Natural killer cell treated with Interleukin-12 subunit alpha and Interleukin-12 subunit beta and Interleukin-15 and Interleukin-18, amount 100 ng/mL, for 72 hours (primary cell): Measurements from ENCODE around the gene OR2T6. TPM values are rescaled to one million over a fixed set of nuclear protein-coding genes. Genes with fewer than 3 reads are reported as not detected.
"Not testable (repeated sequence)": the region's sequence is repeated elsewhere in the genome, so short reads cannot be mapped to it uniquely, and the experiment has no call there.

Experiments used
- ATAC-seq, 2 donors: fragments of 150-1000 bp; cut with Tn5 transposase in 1 of 2; sonication (Bioruptor Pico), chemical (Tn5 transposase) in 1 of 2; 2 replicates each; pipeline ENCODE4 v1.10.0; 2021
- DNase-seq: peaks from one replicate; pipeline ENCODE4 v3.0.0; 2022; ENCODE audit warnings: low spot score
- H3K27ac Mint-ChIP-seq, 2 donors: 1 replicate in 1 of 2; 2 replicates in 1 of 2; pipeline ENCODE4 v1.8.0; 2022; ENCODE audit warnings: mixed read lengths in 2 of 2, mild to moderate bottlenecking in 1 of 2, moderate library complexity in 1 of 2
- H3K27me3 Mint-ChIP-seq, 2 donors: 1 replicate in 1 of 2; 2 replicates in 1 of 2; pipeline ENCODE4 v1.8.0; 2022; ENCODE audit warnings: mixed read lengths in 2 of 2
- H3K36me3 Mint-ChIP-seq: one replicate; pipeline ENCODE4 v1.8.0; 2022; ENCODE audit warnings: mixed read lengths
- H3K4me1 Mint-ChIP-seq, 2 donors: 1 replicate in 1 of 2; 2 replicates in 1 of 2; pipeline ENCODE4 v1.8.0; 2022; ENCODE audit warnings: low read depth in 2 of 2, mixed read lengths in 2 of 2, mild to moderate bottlenecking in 1 of 2
- H3K4me3 Mint-ChIP-seq: one replicate; pipeline ENCODE4 v1.8.0; 2022; ENCODE audit warnings: mixed read lengths
- H3K9me3 Mint-ChIP-seq: 2 replicates; pipeline ENCODE4 v1.8.0; 2022; ENCODE audit warnings: mixed read lengths
- total RNA-seq, 2 donors: library from RNA; stranded (reverse); gene quantifications; one replicate each; pipeline ENCODE4 v1.2.3, GENCODE V29; 2022

The OR2T6 gene
- total RNA-seq, 2 donors from 2014 or later: not detected

- Mint-ChIP-seq H3K27ac (no peak overlapping the region), H3K9me3 (peaks cover 4% of the 10 kb centered on the region), H3K4me1 (no peaks in the 10 kb centered on the region), H3K27me3 (no peaks in the 10 kb centered on the region), H3K36me3 (no peaks in the 10 kb centered on the region), H3K4me3 (no peak overlapping the region)
- no peak for ATAC-seq
- no peak for DNase-seq
These were observed 31.5 kb downstream of the OR2T6 start for GRCh38 chr1:248406721-248407692.

- DNase-seq: no peak
- Mint-ChIP-seq H3K4me1 (no peaks in the 10 kb centered on the region), H3K27me3 (no peaks in the 10 kb centered on the region), H3K9me3 (no peaks in the 10 kb centered on the region), H3K4me3 (no peak overlapping the region), H3K36me3 (no peaks in the 10 kb centered on the region), H3K27ac (no peak overlapping the region)
- ATAC-seq: no peak
These were observed 40.7 kb downstream of the OR2T6 start for GRCh38 chr1:248416226-248416625.

GRCh38 chr1:248417854-248418253 lies 42.3 kb downstream of the OR2T6 start:
- DNase-seq (no peak), ATAC-seq (no peak)
- Mint-ChIP-seq H3K27me3 (no peaks in the 10 kb centered on the region), H3K4me3 (no peak overlapping the region), H3K9me3 (peaks cover 3% of the 10 kb centered on the region), H3K36me3 (no peaks in the 10 kb centered on the region), H3K27ac (no peak overlapping the region), H3K4me1 (no peaks in the 10 kb centered on the region)

- Mint-ChIP-seq H3K4me1 (no peaks in the 10 kb centered on the region), H3K27ac (no peak overlapping the region), H3K4me3 (no peak overlapping the region), H3K9me3 (peaks cover 3% of the 10 kb centered on the region), H3K36me3 (no peaks in the 10 kb centered on the region), H3K27me3 (no peaks in the 10 kb centered on the region)
- DNase-seq (no peak), ATAC-seq (no peak)
These were observed 45.8 kb downstream of the OR2T6 start for GRCh38 chr1:248421384-248421783.

- not testable (repeated sequence) for H3K4me1 Mint-ChIP-seq, H3K9me3 Mint-ChIP-seq, H3K4me3 Mint-ChIP-seq, DNase-seq, H3K36me3 Mint-ChIP-seq, H3K27ac Mint-ChIP-seq, ATAC-seq
- peaks cover 0 to 11% of the 10 kb centered on the region in 2 donors for H3K27me3 Mint-ChIP-seq
These were observed 52.1 kb downstream of the OR2T6 start for GRCh38 chr1:248427526-248428191.

GRCh38 chr1:248428192-248428533 lies 52.6 kb downstream of the OR2T6 start:
- not testable (repeated sequence) for H3K27ac Mint-ChIP-seq, ATAC-seq, H3K9me3 Mint-ChIP-seq, H3K4me3 Mint-ChIP-seq, DNase-seq, H3K36me3 Mint-ChIP-seq, H3K4me1 Mint-ChIP-seq
- peaks cover 0 to 11% of the 10 kb centered on the region in 2 donors for H3K27me3 Mint-ChIP-seq

GRCh38 chr1:248431683-248432082 lies 56.1 kb downstream of the OR2T6 start:
- not testable (repeated sequence) for H3K36me3 Mint-ChIP-seq, H3K27ac Mint-ChIP-seq, H3K9me3 Mint-ChIP-seq, ATAC-seq, H3K4me1 Mint-ChIP-seq, H3K4me3 Mint-ChIP-seq, DNase-seq
- H3K27me3 Mint-ChIP-seq: peaks cover 2 to 11% of the 10 kb centered on the region in 2 donors

GRCh38 chr1:248432201-248432600 lies 56.7 kb downstream of the OR2T6 start:
- not testable (repeated sequence) for DNase-seq, ATAC-seq, H3K27ac Mint-ChIP-seq, H3K4me3 Mint-ChIP-seq, H3K36me3 Mint-ChIP-seq, H3K9me3 Mint-ChIP-seq, H3K4me1 Mint-ChIP-seq
- H3K27me3 Mint-ChIP-seq: peaks cover 2 to 11% of the 10 kb centered on the region in 2 donors

- peaks cover 2 to 11% of the 10 kb centered on the region in 2 donors for H3K27me3 Mint-ChIP-seq
- not testable (repeated sequence) for H3K36me3 Mint-ChIP-seq, H3K4me1 Mint-ChIP-seq, DNase-seq, H3K27ac Mint-ChIP-seq, H3K9me3 Mint-ChIP-seq, H3K4me3 Mint-ChIP-seq
- ATAC-seq: peak in 1 of 2 donors; percentile 15
These were observed 58.4 kb downstream of the OR2T6 start for GRCh38 chr1:248433811-248434415.

- not testable (repeated sequence) for H3K27me3 Mint-ChIP-seq, H3K9me3 Mint-ChIP-seq, H3K4me3 Mint-ChIP-seq, ATAC-seq, H3K36me3 Mint-ChIP-seq, H3K27ac Mint-ChIP-seq, DNase-seq, H3K4me1 Mint-ChIP-seq
These were observed 59.4 kb downstream of the OR2T6 start for GRCh38 chr1:248434913-248435312.

- not testable (repeated sequence) for ATAC-seq, H3K4me1 Mint-ChIP-seq, H3K4me3 Mint-ChIP-seq, H3K36me3 Mint-ChIP-seq, H3K27me3 Mint-ChIP-seq, DNase-seq, H3K27ac Mint-ChIP-seq, H3K9me3 Mint-ChIP-seq
These were observed 60.8 kb downstream of the OR2T6 start for GRCh38 chr1:248436303-248436702.

GRCh38 chr1:248438668-248439067 lies 63.1 kb downstream of the OR2T6 start:
- not testable (repeated sequence) for H3K36me3 Mint-ChIP-seq, H3K27me3 Mint-ChIP-seq, H3K4me1 Mint-ChIP-seq, DNase-seq, H3K4me3 Mint-ChIP-seq, ATAC-seq, H3K9me3 Mint-ChIP-seq, H3K27ac Mint-ChIP-seq

GRCh38 chr1:248439283-248439682 lies 63.7 kb downstream of the OR2T6 start:
- not testable (repeated sequence) for H3K36me3 Mint-ChIP-seq, H3K4me1 Mint-ChIP-seq, H3K9me3 Mint-ChIP-seq, DNase-seq, H3K4me3 Mint-ChIP-seq, ATAC-seq, H3K27me3 Mint-ChIP-seq, H3K27ac Mint-ChIP-seq
